Dermis blood vessel endothelial cell (primary cell): ENCODE results near the gene MAPRE2. TPM values are rescaled to one million over a fixed set of nuclear protein-coding genes. Genes with fewer than 3 reads are reported as not detected.

Experiments
- DNase-seq: peaks from one replicate; pipeline ENCODE4 v3.0.0; 2010
- total RNA-seq: library from RNA; depleted of rRNA; stranded (reverse); fragments of >200 nt; gene quantifications from 2 replicates; pipeline ENCODE4 v1.2.3, GENCODE V29; 2014

The MAPRE2 gene
- total RNA-seq, 1 donor from 2014 or later: 29.8 TPM

- DNase-seq: no peak
These were observed 145.2 kb downstream of the MAPRE2 start for GRCh38 chr18:35186291-35187034.

- DNase-seq: no peak
These were observed 148.3 kb downstream of the MAPRE2 start for GRCh38 chr18:35189510-35189909.

GRCh38 chr18:35190948-35191697 is 149.9 kb downstream of the MAPRE2 start:
- no peak for DNase-seq

- DNase-seq: no peak
These were observed 150.4 kb downstream of the MAPRE2 start for GRCh38 chr18:35191698-35192025.

GRCh38 chr18:35192415-35192814 is 151.2 kb downstream of the MAPRE2 start:
- DNase-seq: no peak

Other genes with a start within 250 kb of the MAPRE2 start
- 9.9 and 10.1 TPM in 2 replicates for gene ZNF397, start 199.6 kb downstream of the MAPRE2 start, total RNA-seq
- gene ZSCAN30, start 248.8 kb downstream of the MAPRE2 start, total RNA-seq: 14.0 and 16.8 TPM in 2 replicates